Spleen (tissue), 11 donors: ENCODE results near the gene TMEM273. TPM values are rescaled to one million over a fixed set of nuclear protein-coding genes. Genes with fewer than 3 reads are reported as not detected.

Source experiments
- DNase-seq: peaks from one replicate; pipeline ENCODE4 v3.0.0-alpha.2; 2020
- H3K27ac ChIP-seq, 8 donors: fragments of 200-600 bp; sonication (generic) in 7 of 8; 1 replicate in 4 of 8; 2 replicates in 4 of 8; pipeline versions ENCODE4 v1.5.0 to v1.8.0; 2016 to 2021; ENCODE audit warnings: inconsistent platforms in 4 of 8, mild to moderate bottlenecking in 4 of 8, moderate library complexity in 1 of 8
- H3K27me3 ChIP-seq, 7 donors: fragments of 200-600 bp; sonication (generic) in 6 of 7; replicated peaks in 1 of 7; 1 replicate in 4 of 7; 2 replicates in 3 of 7; pipeline versions ENCODE4 v1.5.0 to v1.8.0; 2016 to 2021; ENCODE audit warnings: inconsistent platforms in 3 of 7, mild to moderate bottlenecking in 1 of 7
- H3K36me3 ChIP-seq, 6 donors: fragments of 200-600 bp; sonication (generic) in 5 of 6; 1 replicate in 4 of 6; 2 replicates in 2 of 6; pipeline versions ENCODE4 v1.5.0 to v1.8.0; 2016 to 2021; ENCODE audit warnings: inconsistent platforms in 2 of 6
- H3K4me1 ChIP-seq, 6 donors: fragments of 200-600 bp; sonication (generic) in 5 of 6; 1 replicate in 3 of 6; 2 replicates in 3 of 6; pipeline versions ENCODE4 v1.5.0 to v1.8.0; 2016 to 2021; ENCODE audit warnings: inconsistent platforms in 3 of 6
- H3K4me3 ChIP-seq, 8 donors: fragments of 200-600 bp; sonication (generic) in 7 of 8; 1 replicate in 4 of 8; 2 replicates in 4 of 8; pipeline versions ENCODE4 v1.5.0 to v1.8.0; 2016 to 2021; ENCODE audit warnings: inconsistent platforms in 4 of 8, mild to moderate bottlenecking in 4 of 8, moderate library complexity in 2 of 8
- H3K9me3 ChIP-seq, 8 donors: fragments of 200-600 bp; sonication (generic) in 7 of 8; 1 replicate in 4 of 8; 2 replicates in 4 of 8; pipeline versions ENCODE4 v1.5.0 to v1.8.0; 2016 to 2021; ENCODE audit warnings: inconsistent platforms in 4 of 8
- POLR2A ChIP-seq, 3 donors: fragments of 450-650 bp; IDR thresholded peaks; one replicate each; pipeline ENCODE4 v1.5.1; 2017; ENCODE audit warnings: antibody characterized with exemption in 3 of 3, mild to moderate bottlenecking in 1 of 3
- POLR2AphosphoS5 ChIP-seq, 3 donors: sonication (generic); formaldehyde crosslinking; IDR thresholded peaks; one replicate each; pipeline ENCODE4 v1.5.1; 2017; ENCODE audit warnings: antibody characterized with exemption in 3 of 3
- WGBS, 5 donors: extraction: QIAGEN DNeasy Blood & Tissue Kit in 3 of 5; methylation state at CpG; one replicate each; pipeline versions ENCODE4 v1.1.5 to v1.1.7; 2013 to 2018; 5-methylcytosine and 5-hydroxymethylcytosine counted together
- intact Hi-C: fragments of 100-400 bp; cut with DNase I; formaldehyde crosslinking; loops from one replicate; pipeline ENCODE4 v1.15.0; 2023; ENCODE audit warnings: low total_unique reads
- polyA plus RNA-seq, 3 donors: library from polyadenylated mRNA; stranded (reverse); fragments of 200-250 nt; gene quantifications; one replicate each; pipeline ENCODE4 v1.2.1, GENCODE V29; 2013
- total RNA-seq, 7 donors: library from RNA; depleted of rRNA in 3 of 7; stranded (reverse); fragments of >200 nt in 3 of 7; fragmentation: NEBNext Ultra II Directional in 4 of 7; extraction: Animal tissue kit (Norgen Biotek cat#: 25700) in 4 of 7; gene quantifications; one replicate each; pipeline versions ENCODE4 v1.1.0 to v1.2.1, GENCODE V29; 2016 to 2021
- TF ChIP-seq, protein P1 (sequence below), 11 experiments: fragments of 200-600 bp in 7 of 11; fragments of 450-650 bp in 4 of 11; sonication (generic) in 4 of 11; IDR thresholded peaks in 8 of 11; conservative IDR thresholded peaks in 3 of 11; 1 replicate in 7 of 11; 2 replicates in 4 of 11; pipeline versions ENCODE4 v1.4.0 to v1.8.0; 2016 to 2021; ENCODE audit warnings: antibody characterized with exemption in 11 of 11, inconsistent platforms in 4 of 11, mild to moderate bottlenecking in 1 of 11
- donor health status: healthy with polysubstance abuse.
- donor health status: DM: no; HTN: no; CAD: no; lungs with moderate emphysema.
- donor health status: DM: no; HTN: no; CAD: no.
- donor health status: Bipolar disorder and iron deficiency.
- donor health status: healthy.
- donor health status: DM: no; HTN: no; CAD: no.
- donor health status: DM: yes; HTN: yes; CAD: no.

TMEM273 gene
- total and polyA plus RNA-seq, 10 donors = 25.6 to 64.5 (median 33.4) TPM

- Histone ChIP-seq H3K36me3 (peaks cover 0 to 68% (median 2%) of the 10 kb centered on the region in 6 donors), H3K27ac (no peak overlapping the region), H3K4me1 (peaks cover 0 to 14% (median 2%) of the 10 kb centered on the region in 6 donors), H3K27me3 (no peaks in the 10 kb centered on the region), H3K4me3 (no peak overlapping the region), H3K9me3 (no peaks in the 10 kb centered on the region)
- intact Hi-C loops = no loop called here
- DNase-seq = no peak
- 74 to 90% (median 79%) methylated on average over 7 of the region's 7 CpGs for WGBS, 5 donors
- TF ChIP-seq, protein P1, sequence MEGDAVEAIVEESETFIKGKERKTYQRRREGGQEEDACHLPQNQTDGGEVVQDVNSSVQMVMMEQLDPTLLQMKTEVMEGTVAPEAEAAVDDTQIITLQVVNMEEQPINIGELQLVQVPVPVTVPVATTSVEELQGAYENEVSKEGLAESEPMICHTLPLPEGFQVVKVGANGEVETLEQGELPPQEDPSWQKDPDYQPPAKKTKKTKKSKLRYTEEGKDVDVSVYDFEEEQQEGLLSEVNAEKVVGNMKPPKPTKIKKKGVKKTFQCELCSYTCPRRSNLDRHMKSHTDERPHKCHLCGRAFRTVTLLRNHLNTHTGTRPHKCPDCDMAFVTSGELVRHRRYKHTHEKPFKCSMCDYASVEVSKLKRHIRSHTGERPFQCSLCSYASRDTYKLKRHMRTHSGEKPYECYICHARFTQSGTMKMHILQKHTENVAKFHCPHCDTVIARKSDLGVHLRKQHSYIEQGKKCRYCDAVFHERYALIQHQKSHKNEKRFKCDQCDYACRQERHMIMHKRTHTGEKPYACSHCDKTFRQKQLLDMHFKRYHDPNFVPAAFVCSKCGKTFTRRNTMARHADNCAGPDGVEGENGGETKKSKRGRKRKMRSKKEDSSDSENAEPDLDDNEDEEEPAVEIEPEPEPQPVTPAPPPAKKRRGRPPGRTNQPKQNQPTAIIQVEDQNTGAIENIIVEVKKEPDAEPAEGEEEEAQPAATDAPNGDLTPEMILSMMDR (IDR thresholded peaks at IDR 0.05 in 8 of 11, conservative IDR thresholded peaks at IDR 0.05 in 3 of 11) = no peak
Observed at GRCh38 chr10:49165259-49165658, 22.9 kb downstream of the TMEM273 start.

- no peak overlapping the region for H3K27ac ChIP-seq
- intact Hi-C loops = loop anchor here (5.0 kb wide), 1 partner anchor 182 kb away; no protein-coding TSS in a partner anchor
- H3K4me3 ChIP-seq = no peak overlapping the region
- DNase-seq = peak; percentile 80
- H3K4me1 ChIP-seq = peaks cover 0 to 14% (median 2%) of the 10 kb centered on the region in 6 donors
- no peaks in the 10 kb centered on the region for H3K27me3 ChIP-seq
- no peaks in the 10 kb centered on the region for H3K9me3 ChIP-seq
- WGBS, 5 donors = 43 to 55% (median 48%) methylated on average over 9 of the region's 9 CpGs
- H3K36me3 ChIP-seq = peaks cover 0 to 69% (median 2%) of the 10 kb centered on the region in 6 donors
- no peak for TF ChIP-seq POLR2A (IDR thresholded peaks at IDR 0.05)
- TF ChIP-seq, protein P1 (IDR thresholded peaks at IDR 0.05 in 8 of 11, conservative IDR thresholded peaks at IDR 0.05 in 3 of 11) = peak; percentile 16 to 76 (median 67)
Observed at GRCh38 chr10:49164559-49165188, 23.5 kb downstream of the TMEM273 start.

GRCh38 chr10:49163741-49164140 is 24.4 kb downstream of the TMEM273 start:
- H3K9me3 ChIP-seq = no peaks in the 10 kb centered on the region
- no peak overlapping the region for H3K4me3 ChIP-seq
- DNase-seq = no peak
- H3K27ac ChIP-seq = no peak overlapping the region
- no peak for TF ChIP-seq POLR2AphosphoS5 (IDR thresholded peaks at IDR 0.05)
- TF ChIP-seq, protein P1 (IDR thresholded peaks at IDR 0.05 in 8 of 11, conservative IDR thresholded peaks at IDR 0.05 in 3 of 11) = no peak
- TF ChIP-seq POLR2A (IDR thresholded peaks at IDR 0.05) = no peak
- WGBS, 5 donors = 94 to 99% (median 97%) methylated on average over 4 of the region's 4 CpGs
- peaks cover 0 to 9% (median 0%) of the 10 kb centered on the region in 6 donors for H3K4me1 ChIP-seq
- H3K36me3 ChIP-seq = peaks cover 0 to 72% (median 2%) of the 10 kb centered on the region in 6 donors
- intact Hi-C loops = loop anchor here (5.0 kb wide), 1 partner anchor 181 kb away; no protein-coding TSS in a partner anchor
- no peaks in the 10 kb centered on the region for H3K27me3 ChIP-seq

- peaks cover 0 to 66% (median 2%) of the 10 kb centered on the region in 6 donors for H3K36me3 ChIP-seq
- H3K9me3 ChIP-seq = no peaks in the 10 kb centered on the region
- intact Hi-C loops = loop anchor here (5.0 kb wide), 1 partner anchor 181 kb away; no protein-coding TSS in a partner anchor
- no peaks in the 10 kb centered on the region for H3K27me3 ChIP-seq
- DNase-seq = no peak
- 84 to 98% (median 88%) methylated on average over 4 to 8 of the region's 8 CpGs for WGBS, 5 donors
- TF ChIP-seq, protein P1 (IDR thresholded peaks at IDR 0.05 in 8 of 11, conservative IDR thresholded peaks at IDR 0.05 in 3 of 11) = no peak
- no peak for TF ChIP-seq POLR2A (IDR thresholded peaks at IDR 0.05)
- TF ChIP-seq POLR2AphosphoS5 (IDR thresholded peaks at IDR 0.05) = no peak
- H3K4me1 ChIP-seq = peaks cover 0 to 8% (median 0%) of the 10 kb centered on the region in 6 donors
- H3K27ac ChIP-seq = no peak overlapping the region
- H3K4me3 ChIP-seq = no peak overlapping the region
Observed at GRCh38 chr10:49162761-49163310, 25.4 kb downstream of the TMEM273 start.
